Mesenchymal stem cell (in vitro differentiated cells and primary cell): ENCODE results near the gene TRAPPC2B.
A peak's percentile ranks its signal among the peaks of the same experiment; 100 is the strongest.

Experiments
- DNase-seq: peaks from one replicate; pipeline ENCODE4 v3.0.0-alpha.2; 2013
- H2AFZ ChIP-seq: one replicate; pipeline ENCODE4 v1.6.1; 2013; ENCODE audit warnings: low read depth, mild to moderate bottlenecking, control low read depth, inconsistent platforms, low read length, moderate library complexity
- H2AK5ac ChIP-seq: 2 replicates; pipeline ENCODE4 v1.6.1; 2013; ENCODE audit warnings: low read length, moderate library complexity, mild to moderate bottlenecking, inconsistent platforms; ENCODE audit not compliant: severe bottlenecking
- H2BK120ac ChIP-seq: one replicate; pipeline ENCODE4 v1.6.1; 2013; ENCODE audit warnings: low read depth, mild to moderate bottlenecking, inconsistent platforms, low read length, moderate library complexity
- H2BK12ac ChIP-seq, 2 experiments: one replicate each; pipeline ENCODE4 v1.6.1; 2013; ENCODE audit warnings: inconsistent platforms in 2 of 2, low read length in 2 of 2, mild to moderate bottlenecking in 2 of 2, moderate library complexity in 2 of 2, control low read depth in 1 of 2
- H2BK15ac ChIP-seq: one replicate; pipeline ENCODE4 v1.6.1; 2013; ENCODE audit warnings: mild to moderate bottlenecking, low read depth, inconsistent platforms; ENCODE audit not compliant: poor library complexity, severe bottlenecking
- H2BK5ac ChIP-seq: 2 replicates; pipeline ENCODE4 v1.6.1; 2013; ENCODE audit warnings: low read depth, mild to moderate bottlenecking, low read length, control low read depth, inconsistent platforms; ENCODE audit not compliant: poor library complexity, severe bottlenecking
- H3K14ac ChIP-seq, 2 experiments: one replicate each; pipeline ENCODE4 v1.6.1; 2013; ENCODE audit warnings: inconsistent platforms in 2 of 2, low read length in 2 of 2, control low read depth in 1 of 2, mild to moderate bottlenecking in 1 of 2, moderate library complexity in 1 of 2
- H3K18ac ChIP-seq, 2 experiments: one replicate each; pipeline ENCODE4 v1.6.1; 2013; ENCODE audit warnings: inconsistent platforms in 2 of 2, low read length in 2 of 2, control low read depth in 1 of 2, low read depth in 1 of 2, mild to moderate bottlenecking in 1 of 2
- H3K23ac ChIP-seq, 2 experiments: one replicate each; pipeline ENCODE4 v1.6.1; 2013; ENCODE audit warnings: inconsistent platforms in 2 of 2, low read length in 2 of 2, mild to moderate bottlenecking in 2 of 2, moderate library complexity in 2 of 2, control low read depth in 1 of 2
- H3K27ac ChIP-seq: 2 replicates; pipeline ENCODE4 v1.5.1; 2013; ENCODE audit warnings: mild to moderate bottlenecking, moderate library complexity, low read length, control low read depth, inconsistent platforms; ENCODE audit not compliant: poor library complexity, severe bottlenecking
- H3K27me3 ChIP-seq, 2 experiments: 2 replicates each; pipeline versions ENCODE4 v1.6.1 to v1.7.0; 2013; ENCODE audit warnings: low read length in 2 of 2, mild to moderate bottlenecking in 2 of 2, moderate library complexity in 2 of 2, control low read depth in 1 of 2, inconsistent platforms in 1 of 2; ENCODE audit not compliant: control insufficient read depth in 1 of 2, insufficient read depth in 1 of 2
- H3K36me3 ChIP-seq, 2 experiments: 2 replicates each; pipeline versions ENCODE4 v1.6.1 to v1.7.0; 2013; ENCODE audit warnings: low read length in 2 of 2, control low read depth in 1 of 2, inconsistent platforms in 1 of 2, low read depth in 1 of 2, mild to moderate bottlenecking in 1 of 2; ENCODE audit not compliant: insufficient read depth in 2 of 2, control insufficient read depth in 1 of 2
- H3K4ac ChIP-seq, 2 experiments: one replicate each; pipeline ENCODE4 v1.6.1; 2013; ENCODE audit warnings: inconsistent platforms in 2 of 2, low read length in 2 of 2, mild to moderate bottlenecking in 2 of 2, moderate library complexity in 2 of 2, control low read depth in 1 of 2, low read depth in 1 of 2
- H3K4me1 ChIP-seq: 2 replicates; pipeline ENCODE4 v1.6.1; 2013; ENCODE audit warnings: low read depth, low read length, control low read depth; ENCODE audit not compliant: control insufficient read depth, insufficient read depth
- H3K4me2 ChIP-seq: 2 replicates; pipeline ENCODE4 v1.6.1; 2013; ENCODE audit warnings: low read length, mild to moderate bottlenecking, inconsistent platforms; ENCODE audit not compliant: poor library complexity, severe bottlenecking
- H3K4me3 ChIP-seq, 2 experiments: 2 replicates each; pipeline versions ENCODE4 v1.5.1 to v1.7.0; 2013; ENCODE audit warnings: low read length in 2 of 2, mild to moderate bottlenecking in 2 of 2, control low read depth in 1 of 2, low read depth in 1 of 2; ENCODE audit not compliant: insufficient read depth in 1 of 2
- H3K79me1 ChIP-seq: replicated peaks from 2 replicates; pipeline ENCODE4 v1.6.1; 2013; ENCODE audit warnings: mild to moderate bottlenecking, control low read depth, low read length, inconsistent platforms; ENCODE audit not compliant: poor library complexity, severe bottlenecking
- H3K9ac ChIP-seq: 2 replicates; pipeline ENCODE4 v1.7.0; 2013; ENCODE audit warnings: mild to moderate bottlenecking, low read length, moderate library complexity
- H3K9me3 ChIP-seq: 2 replicates; pipeline ENCODE4 v1.7.0; 2013; ENCODE audit warnings: mild to moderate bottlenecking, low read length; ENCODE audit not compliant: control insufficient read depth
- H4K8ac ChIP-seq: one replicate; pipeline ENCODE4 v1.6.1; 2013; ENCODE audit warnings: inconsistent platforms, mild to moderate bottlenecking, low read length, moderate library complexity
- H4K91ac ChIP-seq: one replicate; pipeline ENCODE4 v1.6.1; 2013; ENCODE audit warnings: mild to moderate bottlenecking, low read length, inconsistent platforms
- WGBS: methylation state at CpG from one replicate; pipeline ENCODE4 v1.1.7; 2013; ENCODE audit warnings: mixed read lengths; 5-methylcytosine and 5-hydroxymethylcytosine counted together

The TRAPPC2B gene

DNA sequence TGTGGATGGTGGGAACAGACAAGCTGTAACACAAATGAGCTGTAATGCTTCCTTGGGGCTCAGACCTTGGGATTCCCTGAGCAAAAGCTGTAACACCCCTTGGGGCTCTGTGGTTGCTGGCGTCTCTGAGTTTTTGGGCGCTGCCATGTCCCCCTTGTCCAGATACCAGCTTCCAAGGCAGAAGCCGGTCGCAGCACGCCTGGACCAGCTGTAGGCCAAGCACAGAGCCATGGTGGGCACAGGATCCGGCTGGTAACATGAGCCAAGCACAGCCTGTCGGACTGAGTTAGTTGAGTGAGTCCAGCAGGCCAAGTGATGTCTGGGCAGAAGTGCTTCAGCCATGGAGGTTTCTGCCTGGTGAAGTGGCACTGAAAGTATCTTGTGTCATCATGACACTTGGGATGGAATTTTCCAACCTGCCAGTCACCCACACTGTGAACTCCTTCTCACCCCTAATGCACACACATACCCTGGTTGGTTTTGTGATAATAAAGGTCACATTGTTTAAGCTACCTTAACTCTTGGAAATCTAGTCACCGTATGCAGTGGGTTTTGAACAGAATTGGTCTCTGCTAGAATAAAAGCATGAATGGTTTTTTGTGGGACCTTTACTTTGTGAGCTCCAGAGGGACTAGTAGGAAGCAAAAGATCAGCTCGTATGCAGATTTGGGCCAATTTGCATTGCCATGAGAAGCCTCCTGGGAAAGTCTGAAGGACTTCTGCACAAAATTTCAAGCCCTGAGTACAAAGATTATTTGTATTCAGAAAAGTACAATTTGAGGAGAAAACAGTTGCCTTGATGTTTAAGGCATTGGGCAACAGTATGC lies 40.6 kb downstream of the TRAPPC2B start:
- H3K9me3 ChIP-seq = peaks cover 19% of the 10 kb centered on the region
- no peak overlapping the region for H2BK120ac ChIP-seq
- H3K27me3 ChIP-seq = no peaks in the 10 kb centered on the region
- no peak for DNase-seq
- H3K4ac ChIP-seq = no peak overlapping the region
- 92% methylated on average over 9 of the region's 9 CpGs for WGBS
- H2AFZ ChIP-seq = no peak overlapping the region
- H2BK15ac ChIP-seq = no peak overlapping the region
- no peak overlapping the region for H2AK5ac ChIP-seq
- no peak overlapping the region for H3K23ac ChIP-seq
- no peak overlapping the region for H3K4me2 ChIP-seq
- peaks cover 3% of the 10 kb centered on the region for H3K4me1 ChIP-seq
- H3K9ac ChIP-seq = no peak overlapping the region
- H3K79me1 ChIP-seq = peaks cover 16% of the 10 kb centered on the region
- no peak overlapping the region for H4K8ac ChIP-seq
- H3K36me3 ChIP-seq = peaks cover 10 to 18% of the 10 kb centered on the region in 2 experiments
- no peak overlapping the region for H3K4me3 ChIP-seq
- no peak overlapping the region for H3K18ac ChIP-seq
- no peak overlapping the region for H2BK5ac ChIP-seq
- no peak overlapping the region for H4K91ac ChIP-seq
- H2BK12ac ChIP-seq = no peak overlapping the region
- no peak overlapping the region for H3K14ac ChIP-seq
- no peak overlapping the region for H3K27ac ChIP-seq

DNA sequence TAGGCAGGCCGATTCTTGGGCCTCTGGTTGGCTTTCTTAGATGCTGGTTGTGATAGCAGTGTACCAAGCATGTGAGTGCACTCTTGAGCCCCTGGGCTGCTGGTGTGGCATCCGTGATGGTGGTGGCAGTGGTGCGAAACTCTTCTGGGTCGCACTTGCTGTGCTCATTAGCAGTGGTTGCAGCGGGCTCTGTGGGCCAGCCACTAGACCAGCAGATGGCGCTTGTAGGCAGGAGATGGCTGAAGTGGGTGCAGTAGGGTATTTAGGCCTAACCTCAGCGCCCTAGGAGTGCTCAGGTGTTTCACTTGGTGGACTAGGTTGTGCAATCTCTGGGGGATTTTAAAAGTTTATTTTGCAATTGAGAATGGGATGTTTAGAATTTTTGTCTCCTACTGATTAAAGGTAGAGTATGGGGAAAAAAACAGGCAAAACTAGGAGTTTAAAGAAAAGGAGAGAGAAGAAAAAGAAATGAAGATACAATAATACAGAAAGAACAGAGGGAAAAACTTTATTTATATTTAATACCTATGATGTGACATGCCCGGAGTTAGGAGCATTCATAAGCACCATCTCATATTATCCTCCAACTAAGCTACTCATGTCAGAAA lies 43.3 kb downstream of the TRAPPC2B start:
- WGBS = 14% methylated on average over 7 of the region's 8 CpGs
- peak; percentile 60 for DNase-seq
- peaks cover 7% of the 10 kb centered on the region for H3K9me3 ChIP-seq

DNA sequence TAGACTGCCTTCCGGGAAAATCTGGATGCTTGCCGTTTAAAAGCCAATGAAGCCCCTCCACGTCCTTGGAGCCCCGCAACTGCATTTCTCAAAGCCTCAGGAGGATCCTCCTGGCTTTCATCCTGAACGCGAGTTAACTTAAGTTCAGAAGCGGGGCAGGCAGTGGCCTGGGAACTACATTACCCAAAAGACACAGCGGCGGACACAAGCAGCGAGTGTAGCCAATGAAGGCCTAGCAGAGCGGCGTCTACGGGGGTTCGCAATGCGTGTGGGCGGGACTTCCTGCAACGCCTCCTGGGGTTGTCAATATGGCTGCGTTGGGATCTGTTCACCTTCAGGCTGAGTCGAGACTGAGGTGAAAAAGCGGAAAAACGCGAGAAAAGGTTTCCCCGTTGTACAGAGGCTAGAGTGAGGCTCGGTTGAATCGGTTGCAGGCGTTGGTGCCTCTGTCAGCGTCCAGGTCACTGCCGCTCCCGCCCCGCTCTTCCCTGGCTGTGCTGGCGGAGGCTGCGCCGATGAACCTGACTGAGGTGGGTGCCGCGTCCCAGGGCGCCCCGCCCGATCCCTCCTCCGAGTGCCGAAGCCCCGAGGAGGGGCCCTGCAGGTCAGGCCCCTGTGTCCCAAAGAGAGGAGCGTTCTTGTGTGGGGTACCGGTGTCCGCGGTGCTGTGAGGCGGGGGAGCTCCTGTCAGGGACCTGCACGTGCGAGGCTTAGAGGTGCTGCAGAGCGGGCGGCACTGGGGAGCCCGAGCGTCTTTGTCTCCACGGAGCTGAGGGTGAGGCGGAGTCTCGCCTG lies 47.7 kb downstream of the TRAPPC2B start, which contains the start of gene ZNF17:
ZNF17 (plus strand) TSS at position 285 of the 795 bp plus-strand sequence. CDS start 2,455 bp downstream, outside the sequence.
- peak; percentile 95 for DNase-seq

More for the DNA sequence above, 43.3 kb downstream of the TRAPPC2B start:
- Histone ChIP-seq H3K4ac (no peak overlapping the region), H3K23ac (no peak overlapping the region), H3K79me1 (peaks cover 13% of the 10 kb centered on the region), H3K14ac (no peak overlapping the region), H3K4me2 (no peak overlapping the region), H3K18ac (no peak overlapping the region), H2BK5ac (no peak overlapping the region), H3K4me3 (no peak overlapping the region), H3K27ac (no peak overlapping the region), H2AK5ac (no peak overlapping the region), H3K9ac (no peak overlapping the region), H2BK12ac (peak overlapping the region in 1 of 2 experiments; percentile 11), H2AFZ (peak overlapping the region; percentile 83), H3K36me3 (peaks cover 0 to 6% of the 10 kb centered on the region in 2 experiments), H2BK120ac (no peak overlapping the region), H2BK15ac (no peak overlapping the region), H4K91ac (no peak overlapping the region), H4K8ac (peak overlapping the region; percentile 25), H3K27me3 (no peaks in the 10 kb centered on the region), H3K4me1 (peaks cover 3% of the 10 kb centered on the region)

More for the DNA sequence above, 47.7 kb downstream of the TRAPPC2B start, which contains the start of gene ZNF17:
- Histone ChIP-seq H3K23ac (no peak within 1 kb of the TSS), H3K79me1 (peaks cover 31% of the 10 kb centered on the region), H4K8ac (peak within 1 kb of the TSS; percentile 85), H2BK15ac (no peak within 1 kb of the TSS), H3K27me3 (no peaks in the 10 kb centered on the region), H3K18ac (peak within 1 kb of the TSS in 1 of 2 experiments; percentile 65), H2BK12ac (no peak within 1 kb of the TSS), H3K27ac (peak within 1 kb of the TSS; percentile 26), H3K4me2 (peak within 1 kb of the TSS; percentile 88), H3K9me3 (no peaks in the 10 kb centered on the region), H4K91ac (no peak within 1 kb of the TSS), H3K36me3 (peaks cover 22 to 27% of the 10 kb centered on the region in 2 experiments), H3K4me1 (peaks cover 7% of the 10 kb centered on the region), H2AK5ac (no peak within 1 kb of the TSS), H2AFZ (peak within 1 kb of the TSS; percentile 82), H3K4me3 (peak within 1 kb of the TSS; percentile 93 to 95), H3K14ac (peak within 1 kb of the TSS in 1 of 2 experiments; percentile 69), H3K4ac (peak within 1 kb of the TSS in 1 of 2 experiments; percentile 34), H3K9ac (peak within 1 kb of the TSS; percentile 91), H2BK5ac (no peak within 1 kb of the TSS), H2BK120ac (no peak within 1 kb of the TSS)
- WGBS = under 1% methylated on average over 55 of the region's 55 CpGs
